Endothelial cell of umbilical vein (primary cell): ENCODE data around the gene TMEM203.

Source experiments
- CTCF ChIP-seq, 2 donors: IDR thresholded peaks; 1 replicate in 1 of 2; 2 replicates in 1 of 2; pipeline ENCODE4 v1.5.1; 2011; ENCODE audit warnings: low read length in 2 of 2, mild to moderate bottlenecking in 2 of 2, moderate library complexity in 2 of 2, control low read depth in 1 of 2, inconsistent platforms in 1 of 2, low read depth in 1 of 2; ENCODE audit not compliant: insufficient read depth in 1 of 2; ENCODE audit errors: extremely low read depth in 1 of 2
- EZH2 ChIP-seq: IDR thresholded peaks from 2 replicates; pipeline ENCODE4 v1.6.1; 2012; ENCODE audit warnings: borderline replicate concordance, low read depth, mild to moderate bottlenecking, moderate library complexity, low read length, inconsistent platforms; ENCODE audit not compliant: severe bottlenecking
- FOS ChIP-seq: IDR thresholded peaks from 2 replicates; pipeline ENCODE4 v1.6.1; 2011; ENCODE audit warnings: mild to moderate bottlenecking, low read length, moderate library complexity, borderline replicate concordance; ENCODE audit not compliant: insufficient read depth
- GATA2 ChIP-seq: IDR thresholded peaks from 2 replicates; pipeline ENCODE4 v1.7.0; 2011; ENCODE audit warnings: low read depth, mild to moderate bottlenecking, moderate library complexity, mixed read lengths, low read length; ENCODE audit not compliant: insufficient read length, insufficient read depth
- JUN ChIP-seq: IDR thresholded peaks from 2 replicates; pipeline ENCODE4 v1.6.1; 2011; ENCODE audit warnings: borderline replicate concordance, low read depth; ENCODE audit not compliant: insufficient read length, insufficient read depth
- MAX ChIP-seq: IDR thresholded peaks from 2 replicates; pipeline ENCODE4 v1.6.1; 2011; ENCODE audit not compliant: insufficient read depth, insufficient read length
- MYC ChIP-seq: IDR thresholded peaks from one replicate; pipeline ENCODE4 v1.6.1; 2011; ENCODE audit warnings: mild to moderate bottlenecking, low read depth, low read length
- POLR2A ChIP-seq: IDR thresholded peaks from 2 replicates; pipeline ENCODE4 v1.6.1; 2012; ENCODE audit warnings: low read depth, mild to moderate bottlenecking, control low read depth, low read length
- POLR2AphosphoS5 ChIP-seq: IDR thresholded peaks from 2 replicates; pipeline ENCODE4 v1.6.1; 2012; ENCODE audit warnings: low read depth, mild to moderate bottlenecking, control low read depth, low read length, moderate library complexity; ENCODE audit not compliant: insufficient read depth

GRCh38 chr9:137220317-137221094 is 15.1 kb upstream of the TMEM203 start:
- TF ChIP-seq POLR2AphosphoS5 (no peak), EZH2 (no peak), POLR2A (no peak), CTCF (IDR thresholded peaks at IDR 0.05; ENCODE audit: extremely low read depth in 1 of 2, insufficient read depth in 1 of 2, low read depth in 1 of 2, low read length in 2 of 2) (no peak), MYC (no peak), JUN (no peak), MAX (no peak), GATA2 (no peak), FOS (no peak)
